K562 (cell line): ENCODE measurements around the gene PIP5KL1. TPM values are rescaled to one million over a fixed set of nuclear protein-coding genes. Genes with fewer than 3 reads are reported as not detected.

Source experiments
- CBX1 ChIP-seq: sonication (generic); IDR thresholded peaks from 2 replicates; pipeline ENCODE4 v1.6.1; 2016; ENCODE audit warnings: antibody characterized with exemption, low read depth, mild to moderate bottlenecking
- CEBPZ ChIP-seq: fragments of 150-350 bp; IDR thresholded peaks from 2 replicates; pipeline ENCODE4 v1.6.1; 2014; ENCODE audit warnings: low read depth, mild to moderate bottlenecking, low read length, borderline replicate concordance
- ERF ChIP-seq: fragments of 450-650 bp; formaldehyde crosslinking; IDR thresholded peaks from 2 replicates; pipeline ENCODE4 v1.4.0; 2020; ENCODE audit warnings: mild to moderate bottlenecking, mixed read lengths
- GMEB1 ChIP-seq: fragments of 250-450 bp; sonication (Bioruptor Pico); IDR thresholded peaks from 2 replicates; pipeline ENCODE4 v1.4.0; 2020; ENCODE audit warnings: mild to moderate bottlenecking
- HDAC1 ChIP-seq, 2 experiments: fragments of 450-650 bp; IDR thresholded peaks; 2 replicates each; pipeline ENCODE4 v1.6.1; 2016 to 2017; ENCODE audit warnings: inconsistent platforms in 1 of 2, mild to moderate bottlenecking in 1 of 2, moderate library complexity in 1 of 2
- ID3 ChIP-seq, 2 experiments: fragments of 250-450 bp in 1 of 2; fragments of 450-650 bp in 1 of 2; sonication (Bioruptor Pico) in 1 of 2; IDR thresholded peaks; 2 replicates each; pipeline versions ENCODE4 v1.6.1 to v1.8.0; 2016 to 2021; ENCODE audit warnings: mild to moderate bottlenecking in 2 of 2, moderate library complexity in 2 of 2, missing compliant biosample characterization in 1 of 2, missing genetic modification characterization in 1 of 2
- IRF1 ChIP-seq: sonication (generic); formaldehyde crosslinking; IDR thresholded peaks from 2 replicates; pipeline ENCODE4 v1.8.0; 2022; ENCODE audit warnings: missing genetic modification reagents, mild to moderate bottlenecking, borderline replicate concordance
- PHF8 ChIP-seq: fragments of 200-600 bp; sonication (generic); IDR thresholded peaks from 2 replicates; pipeline ENCODE4 v1.6.1; 2012; ENCODE audit warnings: mixed run types, mild to moderate bottlenecking, inconsistent platforms, low read length, moderate library complexity, borderline replicate concordance
- POLR2A ChIP-seq: fragments of 450-650 bp; conservative IDR thresholded peaks from 2 replicates; pipeline ENCODE4 v1.6.1; 2016
- POLR2G ChIP-seq: fragments of 200-400 bp; formaldehyde crosslinking; IDR thresholded peaks from 2 replicates; pipeline ENCODE4 v1.6.1; 2017; ENCODE audit warnings: low read depth, mild to moderate bottlenecking, antibody characterized with exemption, low read length, moderate library complexity
- RBM25 ChIP-seq: fragments of 200-400 bp; formaldehyde crosslinking; IDR thresholded peaks from 2 replicates; pipeline ENCODE4 v1.6.1; 2018; ENCODE audit warnings: low read length, low read depth, moderate library complexity; ENCODE audit not compliant: severe bottlenecking
- SMC3 ChIP-seq: conservative IDR thresholded peaks from 2 replicates; pipeline ENCODE4 v1.6.1; 2011; ENCODE audit warnings: low read depth, low read length, improper control_type of control experiment; ENCODE audit not compliant: insufficient read depth
- ZBTB5 ChIP-seq: fragments of 450-650 bp; IDR thresholded peaks from 2 replicates; pipeline ENCODE4 v1.6.1; 2017; ENCODE audit warnings: antibody characterized with exemption
- ZBTB9 ChIP-seq: fragments of 450-650 bp; formaldehyde crosslinking; IDR thresholded peaks from 2 replicates; pipeline ENCODE4 v1.4.0; 2020; ENCODE audit warnings: mild to moderate bottlenecking, moderate library complexity
- ZNF764 ChIP-seq: fragments of 250-450 bp; sonication (Bioruptor Pico); IDR thresholded peaks from 2 replicates; pipeline ENCODE4 v1.4.0; 2020; ENCODE audit warnings: low read depth, mild to moderate bottlenecking, moderate library complexity
- polyA plus RNA-seq, 8 experiments: library from polyadenylated mRNA; depleted of rRNA in 4 of 8; stranded (reverse) in 5 of 8; unstranded in 3 of 8; fragments of >200 nt; fragmentation: Nextera tagmentation in 2 of 8; fragmentation: Illumina TruSeq in 1 of 8; extraction: Ambion mirVana in 2 of 8; extraction: Trizol in 1 of 8; gene quantifications; 2 replicates each; pipeline versions ENCODE4 v1.2.1 to v1.2.3, GENCODE V29; 2011 to 2014; ENCODE audit warnings: inconsistent platforms in 1 of 8, missing spikeins in 1 of 8
- total RNA-seq, 7 experiments: library from RNA; depleted of rRNA in 6 of 7; stranded (reverse); fragments of >200 nt in 6 of 7; fragmentation: Illumina TruSeq in 2 of 7; extraction: Trizol in 2 of 7; gene quantifications; 2 replicates each; pipeline versions ENCODE4 v1.2.1 to v1.2.3, GENCODE V29; 2011 to 2021; ENCODE audit warnings: low replicate concordance in 1 of 7

Gene PIP5KL1
- total and polyA plus RNA-seq, 9 of the 15 experiments (the other 6 are each of a cell fraction or from before 2014, with no cell fraction given) = 0.18 to 4.8 (median 1.2) TPM

GRCh38 chr9:127930231-127931091 is at the start of gene PIP5KL1 (continued):
- TF ChIP-seq ZBTB5 = peak; percentile 98
- TF ChIP-seq CBX1 = peak; percentile 28; the same call in 1 of the 2 replicates
- no peak for TF ChIP-seq CEBPZ
- TF ChIP-seq POLR2A = peak; percentile 72
- peak; percentile 100 for TF ChIP-seq RBM25
- TF ChIP-seq ZNF764 (CRISPR knock-in tag) = peak; percentile 37; the same call in 1 of the 2 replicates
- TF ChIP-seq ID3 (CRISPR knock-in tag; IDR thresholded peaks at IDR 0.05) = no peak
- TF ChIP-seq ID3 (tag; IDR thresholded peaks at IDR 0.05) = no peak
- peak; percentile 20; the same call in 1 of the 2 replicates for TF ChIP-seq PHF8
- TF ChIP-seq POLR2G = peak; percentile 91
- TF ChIP-seq ZBTB9 (CRISPR knock-in tag) = 0 out of 2 replicates have a peak, but pooled peaks have one; percentile 14
- peak in 1 of 2 experiments; percentile 44; a peak in 1 of 4 replicates for TF ChIP-seq HDAC1 (IDR thresholded peaks at IDR 0.05)
- TF ChIP-seq SMC3 = no peak
- 0 out of 2 replicates have a peak, but pooled peaks have one; percentile 68 for TF ChIP-seq IRF1 (CRISPR knock-in tag)
- TF ChIP-seq ERF (CRISPR knock-in tag) = 0 out of 2 replicates have a peak, but pooled peaks have one; percentile 17
- no peak for TF ChIP-seq GMEB1 (CRISPR knock-in tag)
